ENCODE results near the gene HSPA12B. TPM values are rescaled to one million over a fixed set of nuclear protein-coding genes. Genes with fewer than 3 reads are reported as not detected.
A peak's percentile ranks its signal among the peaks of the same experiment; 100 is the strongest.

HSPA12B gene
- total and polyA plus RNA-seq, 2 of the 13 experiments (the other 11 are each of a cell fraction or from before 2014, with no cell fraction given): 0.01 TPM; not detected in 1

- Histone ChIP-seq H3K36me3 (replicated peaks in 1 of 2; ENCODE audit: control insufficient read depth in 1 of 2, insufficient read depth in 2 of 2, low read length in 2 of 2) (no peaks in the 10 kb centered on the region), H4K20me1 (ENCODE audit: insufficient read depth, low read length) (peaks cover 5% of the 10 kb centered on the region; the same call in 1 of the 2 replicates), H2AFZ (ENCODE audit: low read length) (no peak overlapping the region), H3K79me2 (ENCODE audit: insufficient read depth, low read length) (peaks cover 9% of the 10 kb centered on the region), H3K4me1 (ENCODE audit: insufficient read depth, low read length) (peaks cover 76% of the 10 kb centered on the region), H3K9me3 (ENCODE audit: low read length) (no peaks in the 10 kb centered on the region), H3K27me3 (ENCODE audit: control insufficient read depth in 1 of 2, insufficient read depth in 2 of 2, low read length in 2 of 2) (peaks cover 2 to 27% of the 10 kb centered on the region in 2 experiments), H3K27ac (ENCODE audit: extremely low read length, insufficient read depth, low read length) (no peak overlapping the region), H3K9ac (ENCODE audit: insufficient read depth, low read depth, low read length) (no peak overlapping the region), H3K4me3 (replicated peaks in 1 of 3; ENCODE audit: insufficient read depth in 1 of 3, low read depth in 2 of 3, low read length in 3 of 3) (no peak overlapping the region), H3K4me2 (ENCODE audit: low read depth, low read length) (no peak overlapping the region)
- in situ Hi-C loops (cut with HindIII; ENCODE audit: extremely low pct_ligation_motif_present, low pct_unique_long_range_greater_than_20kb): loop anchor here (5.0 kb wide), 1 partner anchor 35 kb away; no protein-coding TSS in a partner anchor
- WGBS (ENCODE audit: low lambda C conversion rate): 85% methylated on average over 6 of the region's 6 CpGs
- no peak for FAIRE-seq
- no TSS peak for BruUV-seq (replicated peaks)
- DNase-seq (ENCODE audit: low spot score): no peak
- ChIA-PET POLR2A (interaction anchor here (7.6 to 10.4 kb wide), 2 partner anchors 14 to 37 kb away, joined by 74 to 134 read pairs; partner anchors contain the start of genes ADISSP and AP5S1), CTCF (ENCODE audit: low intra/inter-chr PET ratio, low total read pairs) (interaction anchor here (2.0 kb wide), 1 partner anchor 33 kb away, joined by 9 read pairs; no protein-coding TSS in a partner anchor)
- intact Hi-C loops (cut with micrococcal nuclease; ENCODE audit: unreplicated experiment): loop anchor here (5.0 kb wide), 1 partner anchor 310 kb away; no protein-coding TSS in a partner anchor
- ATAC-seq: no peak
- TF ChIP-seq RELA (CRISPR knock-in tag; IDR thresholded peaks at IDR 0.05) (no peak), KLF16 (CRISPR knock-in tag; IDR thresholded peaks at IDR 0.05) (no peak), PRPF4 (IDR thresholded peaks at IDR 0.05; ENCODE audit: low read depth, low read length, poor library complexity, severe bottlenecking) (no peak), ZNF773 (CRISPR knock-in tag; IDR thresholded peaks at IDR 0.05; ENCODE audit: borderline replicate concordance) (no peak), BRF2 (CRISPR knock-in tag; IDR thresholded peaks at IDR 0.05) (0 out of 2 replicates have a peak, but pooled peaks have one; percentile 43), ZNF138 (CRISPR knock-in tag; IDR thresholded peaks at IDR 0.05; ENCODE audit: low read depth) (no peak), ZNF24 (IDR thresholded peaks at IDR 0.05) (no peak), SALL2 (CRISPR knock-in tag; IDR thresholded peaks at IDR 0.05) (0 out of 2 replicates have a peak, but pooled peaks have one; percentile 36), ZBTB8A (CRISPR knock-in tag; IDR thresholded peaks at IDR 0.05; ENCODE audit: borderline replicate concordance, low read depth) (no peak), HBP1 (CRISPR knock-in tag; IDR thresholded peaks at IDR 0.05; ENCODE audit: low read depth) (no peak), SYNCRIP (IDR thresholded peaks at IDR 0.05; ENCODE audit: insufficient read depth, low read depth, low read length) (no peak), ZNF720 (CRISPR knock-in tag; IDR thresholded peaks at IDR 0.05) (no peak), ZNF724P (CRISPR knock-in tag; IDR thresholded peaks at IDR 0.05; ENCODE audit: borderline replicate concordance) (no peak), ZC3H13 (CRISPR knock-in tag; IDR thresholded peaks at IDR 0.05) (peak; percentile 50; the same call in 1 of the 2 replicates), ZFP90 (CRISPR knock-in tag; IDR thresholded peaks at IDR 0.05; ENCODE audit: borderline replicate concordance) (no peak), HOXA7 (CRISPR knock-in tag; IDR thresholded peaks at IDR 0.05) (no peak), PLSCR1 (CRISPR knock-in tag; IDR thresholded peaks at IDR 0.05; ENCODE audit: borderline replicate concordance) (no peak), ZFY (CRISPR knock-in tag; IDR thresholded peaks at IDR 0.05) (no peak), TFDP1 (CRISPR knock-in tag; IDR thresholded peaks at IDR 0.05; ENCODE audit: borderline replicate concordance) (no peak), RFXAP (CRISPR knock-in tag; IDR thresholded peaks at IDR 0.05; ENCODE audit: borderline replicate concordance) (0 out of 2 replicates have a peak, but pooled peaks have one; percentile 7), ZNF615 (CRISPR knock-in tag; IDR thresholded peaks at IDR 0.05; ENCODE audit: borderline replicate concordance) (no peak)
Measured at GRCh38 chr20:3782597-3782996, 50.1 kb downstream of the HSPA12B start.

All from HepG2 (cell line).